Endothelial cell of umbilical vein (primary cell): ENCODE data around the gene LILRA5.

ENCODE experiments used
- CTCF ChIP-seq, 2 donors: IDR thresholded peaks; 1 replicate in 1 of 2; 2 replicates in 1 of 2; pipeline ENCODE4 v1.5.1; 2011; ENCODE audit warnings: low read length in 2 of 2, mild to moderate bottlenecking in 2 of 2, moderate library complexity in 2 of 2, control low read depth in 1 of 2, inconsistent platforms in 1 of 2, low read depth in 1 of 2; ENCODE audit not compliant: insufficient read depth in 1 of 2; ENCODE audit errors: extremely low read depth in 1 of 2
- POLR2A ChIP-seq: IDR thresholded peaks from 2 replicates; pipeline ENCODE4 v1.6.1; 2012; ENCODE audit warnings: low read depth, mild to moderate bottlenecking, control low read depth, low read length

GRCh38 chr19:54325194-54325621 is 12.2 kb upstream of the LILRA5 start:
- TF ChIP-seq POLR2A = no peak
- TF ChIP-seq CTCF (IDR thresholded peaks at IDR 0.05; ENCODE audit: extremely low read depth in 1 of 2, insufficient read depth in 1 of 2, low read depth in 1 of 2, low read length in 2 of 2) = peak; percentile 70 to 79
